ENCODE measurements around the gene NFE2L3. TPM values are rescaled to one million over a fixed set of nuclear protein-coding genes. Genes with fewer than 3 reads are reported as not detected.

The NFE2L3 gene
- total and polyA plus RNA-seq, 2 of the 8 experiments (the other 6 are each of a cell fraction or from before 2014, with no cell fraction given): 64.9 to 76.5 TPM

DNA sequence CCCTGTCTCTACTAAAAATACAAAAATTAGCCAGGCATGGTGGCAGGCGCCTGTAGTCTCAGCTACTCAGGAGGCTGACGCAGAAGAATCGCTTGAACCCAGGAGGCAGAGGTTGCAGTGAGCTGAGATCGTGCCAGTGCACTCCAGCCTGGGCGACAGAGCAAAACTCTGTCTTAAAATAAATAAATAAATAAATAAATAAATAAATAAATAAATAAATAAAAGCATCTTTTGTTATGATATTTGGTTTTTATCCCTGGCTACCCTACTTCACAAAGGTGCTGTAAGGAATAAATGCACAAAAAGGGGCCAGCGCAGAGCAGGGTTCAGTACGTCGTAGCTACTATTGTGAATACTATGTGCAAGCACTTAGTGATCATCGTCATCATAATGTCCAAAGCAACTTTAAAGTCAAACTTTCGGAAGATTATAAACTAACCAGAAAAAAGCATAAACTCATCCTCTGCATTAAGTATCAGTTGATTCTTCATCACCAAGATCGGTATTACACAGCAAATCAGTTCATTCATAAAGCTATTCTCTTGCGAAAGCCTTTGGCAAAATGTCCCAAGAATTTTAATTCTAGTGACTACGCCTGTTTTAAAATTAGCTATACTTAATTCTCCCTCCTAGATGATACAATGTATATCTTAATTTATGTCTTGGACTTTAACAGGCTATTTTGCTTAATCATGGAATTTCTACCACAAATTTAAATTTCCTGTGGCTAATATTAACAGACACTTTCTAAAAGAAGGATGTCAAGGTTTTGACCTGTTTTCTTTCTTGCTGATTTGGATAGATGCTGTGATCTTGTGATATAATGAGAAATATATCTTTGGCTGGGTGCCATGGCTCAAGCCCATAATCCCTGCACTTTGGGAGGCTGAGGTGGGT is 7.6 kb upstream of the NFE2L3 start:
- H4K8ac ChIP-seq (ENCODE audit: extremely low read depth, insufficient read depth, low read length): no peak overlapping the region
- H2BK120ac ChIP-seq (replicated peaks; ENCODE audit: low read depth, low read length): no peak overlapping the region
- no peak for DNase-seq (ENCODE audit: low read depth in 1 of 2, low spot score in 2 of 2)
- no peaks in the 10 kb centered on the region for H3K36me3 ChIP-seq (ENCODE audit: control insufficient read depth in 2 of 4, insufficient read depth in 4 of 4, low read length in 3 of 4)
- no peak overlapping the region for H3K23ac ChIP-seq (ENCODE audit: insufficient read length)
- no peaks in the 10 kb centered on the region for H3K79me2 ChIP-seq (ENCODE audit: control insufficient read depth in 1 of 2, insufficient read depth in 2 of 2, low read length in 2 of 2)
- no peaks in the 10 kb centered on the region for H4K20me1 ChIP-seq (replicated peaks in 1 of 2; ENCODE audit: control insufficient read depth in 1 of 2, insufficient read depth in 2 of 2, low read length in 2 of 2)
- H3K4me2 ChIP-seq (ENCODE audit: insufficient read depth in 1 of 2, low read depth in 2 of 2, low read length in 2 of 2): no peak overlapping the region
- no peak overlapping the region for H2BK20ac ChIP-seq (ENCODE audit: low read length)
- no peak overlapping the region for H2BK15ac ChIP-seq (ENCODE audit: low read length)
- peaks cover 7 to 13% of the 10 kb centered on the region in 2 experiments; a peak in 2 of 4 replicates for H3K9me3 ChIP-seq (ENCODE audit: insufficient read depth in 2 of 2, low read depth in 1 of 2, low read length in 1 of 2)
- no peak overlapping the region for H3K27ac ChIP-seq (ENCODE audit: low read depth, low read length)
- no peak overlapping the region for H2BK12ac ChIP-seq (ENCODE audit: low read depth, low read length)
- H2AK5ac ChIP-seq (ENCODE audit: low read depth, low read length): no peak overlapping the region
- H3K56ac ChIP-seq (replicated peaks; ENCODE audit: insufficient read length, low read depth, low read length): no peak overlapping the region
- no peak overlapping the region for H2AFZ ChIP-seq (ENCODE audit: low read length)
- no peak overlapping the region for H3K18ac ChIP-seq (ENCODE audit: extremely low read depth, low read length)
- H3K4me3 ChIP-seq (ENCODE audit: extremely low read depth in 1 of 4, insufficient read depth in 2 of 4, low read depth in 3 of 4, low read length in 4 of 4): no peak overlapping the region
- no peak overlapping the region for H2BK5ac ChIP-seq (ENCODE audit: low read depth, low read length)
- no peak overlapping the region for H4K91ac ChIP-seq (replicated peaks; ENCODE audit: insufficient read length, low read length)
- no peak overlapping the region for H4K5ac ChIP-seq (ENCODE audit: insufficient read length, low read depth, low read length)
- H3K23me2 ChIP-seq (ENCODE audit: low read depth, low read length): no peaks in the 10 kb centered on the region
- TF ChIP-seq, protein P1, sequence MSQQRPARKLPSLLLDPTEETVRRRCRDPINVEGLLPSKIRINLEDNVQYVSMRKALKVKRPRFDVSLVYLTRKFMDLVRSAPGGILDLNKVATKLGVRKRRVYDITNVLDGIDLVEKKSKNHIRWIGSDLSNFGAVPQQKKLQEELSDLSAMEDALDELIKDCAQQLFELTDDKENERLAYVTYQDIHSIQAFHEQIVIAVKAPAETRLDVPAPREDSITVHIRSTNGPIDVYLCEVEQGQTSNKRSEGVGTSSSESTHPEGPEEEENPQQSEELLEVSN (IDR thresholded peaks at IDR 0.05): no peak
- TF ChIP-seq SIX5 (IDR thresholded peaks at IDR 0.05; ENCODE audit: low read depth, low read length) (no peak), MAFK (IDR thresholded peaks at IDR 0.05; ENCODE audit: low read depth, low read length) (no peak)
- no peaks in the 10 kb centered on the region for H3K27me3 ChIP-seq (replicated peaks in 1 of 4; ENCODE audit: control insufficient read depth in 3 of 4, extremely low read depth in 1 of 4, insufficient read depth in 3 of 4, low read length in 3 of 4)
- ChIA-PET CTCF (ENCODE audit: partially characterized antibody) (interaction anchor here (0.6 to 1.7 kb wide), 4 partner anchors 14 to 65 kb away, joined by 3 to 7 read pairs (median 4); no protein-coding TSS in a partner anchor), POLR2A (ENCODE audit: partially characterized antibody) (interaction anchor here (0.5 to 3.2 kb wide), 5 partner anchors 8 to 54 kb away, joined by 3 to 16 read pairs (median 4); no protein-coding TSS in a partner anchor)
- no peaks in the 10 kb centered on the region for H3K4me1 ChIP-seq (replicated peaks in 1 of 4; ENCODE audit: control insufficient read depth in 3 of 4, insufficient read depth in 4 of 4, low read length in 3 of 4)
- no peaks in the 10 kb centered on the region for H3K79me1 ChIP-seq (ENCODE audit: low read depth, low read length)
- no peak overlapping the region for H3K4ac ChIP-seq (replicated peaks; ENCODE audit: insufficient read length, low read depth, low read length)
- H3K14ac ChIP-seq (ENCODE audit: insufficient read length): no peak overlapping the region
- 92% methylated on average over 13 of the region's 13 CpGs; no CpG with 5 or more reads in 1 of the 2 experiments for WGBS, 2 experiments (ENCODE audit: extremely low coverage in 1 of 2, insufficient coverage in 1 of 2, insufficient read length in 1 of 2, insufficient replicate concordance in 2 of 2, low coverage in 1 of 2, low lambda C conversion rate in 2 of 2, missing lambda C conversion rate in 1 of 2)
- H3K9ac ChIP-seq (replicated peaks in 1 of 4; ENCODE audit: extremely low read depth in 1 of 4, low read depth in 3 of 4, low read length in 3 of 4): no peak overlapping the region
- no peak for FAIRE-seq
